Gastrocnemius medialis (tissue), 4 donors: ENCODE results near the gene RAB2B. TPM values are rescaled to one million over a fixed set of nuclear protein-coding genes. Genes with fewer than 3 reads are reported as not detected.

Experiments
- ATAC-seq, 2 donors: fragments of 150-250 bp; one replicate each; pipeline ENCODE4 v1.9.1; 2016
- DNase-seq, 2 donors: peaks; one replicate each; pipeline ENCODE4 v3.0.0-alpha.2; 2019
- H3K27ac ChIP-seq, 4 donors: fragments of 200-600 bp; sonication (generic); 1 replicate in 1 of 4; 2 replicates in 3 of 4; pipeline ENCODE4 v1.5.1; 2016 to 2018; ENCODE audit warnings: mild to moderate bottlenecking in 2 of 4, moderate library complexity in 1 of 4
- H3K27me3 ChIP-seq, 3 donors: fragments of 200-600 bp; sonication (generic) in 2 of 3; 1 replicate in 1 of 3; 2 replicates in 2 of 3; pipeline versions ENCODE4 v1.5.1 to v1.6.0; 2016 to 2019; ENCODE audit warnings: mild to moderate bottlenecking in 1 of 3, moderate library complexity in 1 of 3
- H3K36me3 ChIP-seq, 2 donors: fragments of 200-600 bp; sonication (generic) in 1 of 2; one replicate each; pipeline ENCODE4 v1.5.1; 2017 to 2018
- H3K4me1 ChIP-seq, 2 donors: fragments of 200-600 bp; sonication (generic) in 1 of 2; one replicate each; pipeline ENCODE4 v1.5.1; 2016 to 2017; ENCODE audit warnings: mild to moderate bottlenecking in 2 of 2
- H3K4me3 ChIP-seq, 4 donors: fragments of 200-600 bp; sonication (generic) in 3 of 4; 1 replicate in 1 of 4; 2 replicates in 3 of 4; pipeline ENCODE4 v1.5.1; 2016 to 2019; ENCODE audit warnings: mild to moderate bottlenecking in 2 of 4
- H3K9me3 ChIP-seq, 3 donors: fragments of 200-600 bp; sonication (generic) in 2 of 3; 1 replicate in 1 of 3; 2 replicates in 2 of 3; pipeline ENCODE4 v1.5.1; 2016 to 2019
- POLR2A ChIP-seq, 2 donors: fragments of 450-650 bp; IDR thresholded peaks; one replicate each; pipeline ENCODE4 v1.6.1; 2017; ENCODE audit warnings: antibody characterized with exemption in 2 of 2, mild to moderate bottlenecking in 2 of 2, moderate library complexity in 2 of 2
- in situ Hi-C, 4 donors: fragments of 200-750 bp; cut with MboI; loops; one replicate each; pipeline versions ENCODE4 v1.15.0 to v1.8.0; 2017; ENCODE audit warnings: low sequenced_read_pairs in 4 of 4
- intact Hi-C: fragments of 100-400 bp; cut with DNase I; formaldehyde crosslinking; loops from one replicate; pipeline ENCODE4 v1.15.1; 2023; ENCODE audit warnings: low total_unique reads
- total RNA-seq, 4 donors: library from RNA; depleted of rRNA; stranded (reverse); fragments of >200 nt; gene quantifications; one replicate each; pipeline versions ENCODE4 v1.1.0 to v1.2.3, GENCODE V29; 2016
- TF ChIP-seq, protein P1 (sequence below), 5 experiments: fragments of 450-650 bp in 3 of 5; fragments of 200-600 bp in 2 of 5; sonication (generic) in 2 of 5; IDR thresholded peaks in 4 of 5; conservative IDR thresholded peaks in 1 of 5; 1 replicate in 4 of 5; 2 replicates in 1 of 5; pipeline ENCODE4 v1.5.1; 2016 to 2019; ENCODE audit warnings: antibody characterized with exemption in 5 of 5, mild to moderate bottlenecking in 3 of 5, moderate library complexity in 3 of 5

RAB2B gene
- total RNA-seq, 4 donors from 2014 or later, result 4.8 to 13.6 (median 8.0) TPM

DNA sequence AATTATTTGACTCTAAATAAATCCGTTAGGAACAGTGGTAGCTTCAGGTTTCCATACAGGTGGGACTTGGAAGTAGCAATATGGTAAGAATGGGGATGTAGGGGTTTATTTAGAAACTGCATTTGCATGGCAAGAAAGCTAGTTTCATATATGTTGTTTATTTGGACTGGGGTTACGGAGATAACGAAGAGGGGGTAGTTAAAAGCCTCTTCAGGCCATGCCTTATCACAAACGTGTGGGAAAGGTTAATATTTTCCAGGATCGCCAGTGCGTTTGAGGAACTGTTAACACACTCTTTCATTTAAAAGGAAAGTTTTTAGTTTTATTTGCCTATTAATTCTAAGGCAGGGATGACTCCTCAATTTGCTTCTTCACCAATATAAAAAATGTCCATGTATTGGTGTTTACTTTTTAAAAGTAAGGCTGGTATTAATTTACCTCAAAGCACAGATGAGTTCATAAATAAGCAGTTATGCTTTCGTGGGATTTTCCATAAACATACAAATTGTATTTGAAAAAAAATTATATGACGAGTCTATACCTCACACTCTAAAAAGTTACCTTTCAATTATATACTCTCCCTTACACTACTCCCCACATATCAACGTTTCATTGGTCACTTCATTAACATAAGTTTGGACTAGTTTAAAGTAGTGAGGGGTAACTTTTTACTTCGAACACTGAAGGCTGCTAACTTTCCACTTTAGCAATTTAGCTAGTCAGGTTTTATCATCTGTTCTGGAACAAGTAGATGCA, 814 bp downstream of the RAB2B start:
- Histone ChIP-seq H3K4me3 (peak overlapping the region; percentile 66 to 90 (median 80)), H3K4me1 (peaks cover 19 to 20% of the 10 kb centered on the region in 2 donors), H3K36me3 (peaks cover 0 to 22% of the 10 kb centered on the region in 2 donors), H3K27ac (peak overlapping the region; percentile 83 to 89 (median 87)), H3K9me3 (no peaks in the 10 kb centered on the region), H3K27me3 (no peaks in the 10 kb centered on the region)
- ATAC-seq (peak in 1 of 2 donors; percentile 1), DNase-seq (no peak)
- TF ChIP-seq POLR2A (IDR thresholded peaks at IDR 0.05), result no peak
- TF ChIP-seq, protein P1, sequence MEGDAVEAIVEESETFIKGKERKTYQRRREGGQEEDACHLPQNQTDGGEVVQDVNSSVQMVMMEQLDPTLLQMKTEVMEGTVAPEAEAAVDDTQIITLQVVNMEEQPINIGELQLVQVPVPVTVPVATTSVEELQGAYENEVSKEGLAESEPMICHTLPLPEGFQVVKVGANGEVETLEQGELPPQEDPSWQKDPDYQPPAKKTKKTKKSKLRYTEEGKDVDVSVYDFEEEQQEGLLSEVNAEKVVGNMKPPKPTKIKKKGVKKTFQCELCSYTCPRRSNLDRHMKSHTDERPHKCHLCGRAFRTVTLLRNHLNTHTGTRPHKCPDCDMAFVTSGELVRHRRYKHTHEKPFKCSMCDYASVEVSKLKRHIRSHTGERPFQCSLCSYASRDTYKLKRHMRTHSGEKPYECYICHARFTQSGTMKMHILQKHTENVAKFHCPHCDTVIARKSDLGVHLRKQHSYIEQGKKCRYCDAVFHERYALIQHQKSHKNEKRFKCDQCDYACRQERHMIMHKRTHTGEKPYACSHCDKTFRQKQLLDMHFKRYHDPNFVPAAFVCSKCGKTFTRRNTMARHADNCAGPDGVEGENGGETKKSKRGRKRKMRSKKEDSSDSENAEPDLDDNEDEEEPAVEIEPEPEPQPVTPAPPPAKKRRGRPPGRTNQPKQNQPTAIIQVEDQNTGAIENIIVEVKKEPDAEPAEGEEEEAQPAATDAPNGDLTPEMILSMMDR (IDR thresholded peaks at IDR 0.05 in 4 of 5, conservative IDR thresholded peaks at IDR 0.05 in 1 of 5), result no peak
- in situ Hi-C loops, result no loop called here
- intact Hi-C loops, result loop anchor here (1.0 to 5.0 kb wide), 3 partner anchors 35 to 209 kb away; partner anchors contain the start of genes HNRNPC, METTL3 and SUPT16H

DNA sequence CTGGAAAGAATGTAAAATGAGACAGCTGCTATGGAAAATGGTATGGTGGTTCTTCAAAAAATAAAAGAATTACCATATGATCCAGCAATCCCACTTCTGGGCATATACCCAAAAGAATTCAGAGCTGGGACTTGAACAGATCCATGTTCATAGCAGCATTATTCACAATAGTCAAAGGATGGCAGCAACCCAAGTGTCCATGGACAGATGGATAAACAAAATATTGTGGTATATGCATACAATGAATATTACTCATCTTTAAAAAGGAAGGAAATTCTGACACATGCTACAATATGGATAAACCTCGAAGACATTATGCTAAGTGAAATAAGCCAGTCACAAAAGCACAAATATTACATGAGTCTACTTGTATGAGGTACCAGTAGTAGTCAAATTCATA, 9.1 kb downstream of the RAB2B start:
- peaks cover 0 to 52% of the 10 kb centered on the region in 2 donors for H3K36me3 ChIP-seq
- in situ Hi-C loops, result no loop called here

DNA sequence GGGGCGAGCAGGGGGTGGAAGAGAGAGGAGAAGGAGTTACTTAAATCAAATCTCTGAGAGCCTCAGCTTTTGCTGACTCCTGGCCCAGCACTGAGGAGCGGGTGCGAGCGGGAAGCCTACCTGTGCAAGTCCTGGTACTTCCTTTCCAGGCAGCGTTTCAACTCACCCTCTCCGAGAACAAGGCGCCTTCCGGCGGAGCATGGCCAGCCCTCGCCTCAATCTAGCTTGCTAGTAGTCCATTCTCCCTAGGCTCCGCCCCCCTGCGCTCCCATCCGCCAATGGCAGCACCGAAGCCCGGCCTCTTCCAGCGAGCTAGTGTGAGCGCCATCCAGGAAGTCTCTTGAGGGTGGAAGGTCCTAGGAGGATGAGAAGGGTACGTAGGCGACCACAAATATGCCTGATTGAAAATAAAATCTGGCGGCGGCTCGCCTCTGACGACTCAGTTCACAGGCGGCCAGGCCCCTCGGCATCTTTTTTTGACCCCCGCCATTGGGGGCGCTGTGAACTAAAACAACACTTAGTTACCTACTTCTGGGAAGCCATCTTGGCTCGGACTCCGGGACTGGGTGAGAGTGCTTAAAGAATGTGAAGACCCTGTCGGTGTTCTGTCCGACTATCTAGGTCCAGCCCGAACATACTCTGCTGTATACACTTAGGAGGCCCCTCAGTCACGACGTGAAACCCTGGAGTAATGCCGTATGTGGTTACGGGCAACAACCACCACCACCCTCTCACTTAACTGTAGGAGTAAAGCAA, 20.7 kb downstream of the RAB2B start, which contains the start of gene CHD8:
Gene CHD8, minus strand, starts transcription at position 212 of the 756 bp plus-strand sequence. CDS start 24,480 bp downstream, outside the sequence.
- DNase-seq (peak; percentile 99 to 100), ATAC-seq (peak; percentile 98 to 99)
- intact Hi-C loops, result loop anchor here (1.0 to 10.0 kb wide), 6 partner anchors 19 to 771 kb away; partner anchors contain the start of genes ANG, METTL3, RNASE4 and TOX4
- H3K9me3 ChIP-seq, result no peaks in the 10 kb centered on the region
- H3K36me3 ChIP-seq, result peaks cover 0 to 17% of the 10 kb centered on the region in 2 donors
- peaks cover 12 to 15% of the 10 kb centered on the region in 2 donors for H3K4me1 ChIP-seq
- H3K27ac ChIP-seq, result peak within 1 kb of the TSS; percentile 88 to 98 (median 94)
- H3K27me3 ChIP-seq, result no peaks in the 10 kb centered on the region
- H3K4me3 ChIP-seq, result peak within 1 kb of the TSS; percentile 68 to 97 (median 92)
- in situ Hi-C loops, result no loop called here
- peak; percentile 27 to 58 for TF ChIP-seq POLR2A (IDR thresholded peaks at IDR 0.05)
- TF ChIP-seq, protein P1 (IDR thresholded peaks at IDR 0.05 in 4 of 5, conservative IDR thresholded peaks at IDR 0.05 in 1 of 5), result peak; percentile 41 to 61 (median 54)

More for the DNA sequence above, 9.1 kb downstream of the RAB2B start:
- TF ChIP-seq POLR2A (IDR thresholded peaks at IDR 0.05), result no peak
- TF ChIP-seq, protein P1 (IDR thresholded peaks at IDR 0.05 in 4 of 5, conservative IDR thresholded peaks at IDR 0.05 in 1 of 5), result no peak
- DNase-seq (no peak), ATAC-seq (no peak)
- Histone ChIP-seq H3K4me3 (no peak overlapping the region), H3K27ac (no peak overlapping the region), H3K4me1 (no peaks in the 10 kb centered on the region), H3K27me3 (no peaks in the 10 kb centered on the region), H3K9me3 (no peaks in the 10 kb centered on the region)
- intact Hi-C loops, result no loop called here

DNA sequence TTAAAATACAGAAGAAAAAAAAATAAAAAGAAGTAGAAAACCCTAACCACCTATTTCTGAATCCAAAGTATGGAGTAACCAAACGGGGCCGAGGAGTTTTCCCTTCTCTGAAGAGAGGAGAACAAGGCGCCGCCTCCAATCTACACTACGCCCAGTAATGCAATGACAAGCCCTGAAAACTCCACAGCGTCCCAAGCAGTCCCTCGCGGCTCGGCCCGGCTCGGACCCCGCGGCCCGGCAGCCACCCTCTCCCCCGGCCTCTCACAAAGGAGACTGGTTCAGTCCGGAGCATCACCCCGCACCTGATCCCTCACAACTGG, 21.2 kb downstream of the RAB2B start:
- H3K4me1 ChIP-seq, result peaks cover 12 to 17% of the 10 kb centered on the region in 2 donors
- peak overlapping the region; percentile 68 to 97 (median 92) for H3K4me3 ChIP-seq
- no peaks in the 10 kb centered on the region for H3K27me3 ChIP-seq
- ATAC-seq (peak in 1 of 2 donors; percentile 12), DNase-seq (no peak)
- peaks cover 0 to 11% of the 10 kb centered on the region in 2 donors for H3K36me3 ChIP-seq
- TF ChIP-seq, protein P1 (IDR thresholded peaks at IDR 0.05 in 4 of 5, conservative IDR thresholded peaks at IDR 0.05 in 1 of 5), result no peak
- no peak for TF ChIP-seq POLR2A (IDR thresholded peaks at IDR 0.05)
- in situ Hi-C loops (no loop called here), intact Hi-C loops (loop anchor here (10.0 kb wide), 1 partner anchor 771 kb away; the partner anchor contains the start of genes ANG and RNASE4)
- no peaks in the 10 kb centered on the region for H3K9me3 ChIP-seq
- peak overlapping the region; percentile 88 to 98 (median 94) for H3K27ac ChIP-seq
